ENCODE data around the gene CD180.

Gene CD180

DNA sequence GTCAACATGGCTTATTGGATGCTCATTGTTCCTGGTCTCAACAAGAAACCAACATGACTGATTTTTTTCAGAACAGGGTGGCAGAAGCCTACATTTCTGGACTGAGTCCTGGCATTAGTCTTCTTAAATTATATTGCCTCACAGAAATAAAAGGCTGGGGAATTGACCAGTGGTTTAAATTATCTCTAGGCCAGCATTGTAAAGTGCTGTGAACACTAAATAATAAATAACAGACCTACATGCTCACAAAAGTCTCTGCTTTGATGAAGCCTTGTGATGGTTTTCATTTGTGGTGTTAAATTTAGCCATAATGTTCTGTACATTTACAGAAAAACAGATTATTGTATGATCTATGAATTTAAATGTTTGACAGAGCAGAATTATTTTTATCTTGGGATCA lies 44.7 kb upstream of the CD180 start:
- Histone ChIP-seq H4K20me1 (ENCODE audit: insufficient read depth, low read length) (no peaks in the 10 kb centered on the region), H3F3A (ENCODE audit: insufficient read depth, low read length) (no peaks in the 10 kb centered on the region), H3K27me3 (replicated peaks; ENCODE audit: insufficient read depth, low read length) (no peaks in the 10 kb centered on the region), H2AFZ (ENCODE audit: low read length) (no peak overlapping the region), H3K36me3 (replicated peaks; ENCODE audit: insufficient read depth, low read length) (no peaks in the 10 kb centered on the region), H3K27ac (ENCODE audit: low read length) (no peak overlapping the region), H3K4me3 (ENCODE audit: low read length) (no peak overlapping the region), H3K9me2 (replicated peaks; ENCODE audit: insufficient read depth, low read length) (no peaks in the 10 kb centered on the region), H3K4me2 (ENCODE audit: low read depth, low read length) (no peak overlapping the region), H3K9me3 (replicated peaks; ENCODE audit: insufficient read depth, low read length) (no peaks in the 10 kb centered on the region), H3K4me1 (ENCODE audit: low read length) (no peaks in the 10 kb centered on the region), H3K79me2 (ENCODE audit: low read length) (no peaks in the 10 kb centered on the region), H3K9ac (ENCODE audit: low read length) (no peak overlapping the region)
- DNase-seq, result no peak
- no peak for TF ChIP-seq EZH2phosphoT487 (IDR thresholded peaks at IDR 0.05; ENCODE audit: low read length)
- TF ChIP-seq EZH2 (optimal IDR thresholded peaks at IDR 0.05; ENCODE audit: low read depth, low read length), result no peak
- TF ChIP-seq, protein P1, sequence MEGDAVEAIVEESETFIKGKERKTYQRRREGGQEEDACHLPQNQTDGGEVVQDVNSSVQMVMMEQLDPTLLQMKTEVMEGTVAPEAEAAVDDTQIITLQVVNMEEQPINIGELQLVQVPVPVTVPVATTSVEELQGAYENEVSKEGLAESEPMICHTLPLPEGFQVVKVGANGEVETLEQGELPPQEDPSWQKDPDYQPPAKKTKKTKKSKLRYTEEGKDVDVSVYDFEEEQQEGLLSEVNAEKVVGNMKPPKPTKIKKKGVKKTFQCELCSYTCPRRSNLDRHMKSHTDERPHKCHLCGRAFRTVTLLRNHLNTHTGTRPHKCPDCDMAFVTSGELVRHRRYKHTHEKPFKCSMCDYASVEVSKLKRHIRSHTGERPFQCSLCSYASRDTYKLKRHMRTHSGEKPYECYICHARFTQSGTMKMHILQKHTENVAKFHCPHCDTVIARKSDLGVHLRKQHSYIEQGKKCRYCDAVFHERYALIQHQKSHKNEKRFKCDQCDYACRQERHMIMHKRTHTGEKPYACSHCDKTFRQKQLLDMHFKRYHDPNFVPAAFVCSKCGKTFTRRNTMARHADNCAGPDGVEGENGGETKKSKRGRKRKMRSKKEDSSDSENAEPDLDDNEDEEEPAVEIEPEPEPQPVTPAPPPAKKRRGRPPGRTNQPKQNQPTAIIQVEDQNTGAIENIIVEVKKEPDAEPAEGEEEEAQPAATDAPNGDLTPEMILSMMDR (IDR thresholded peaks at IDR 0.05; ENCODE audit: low read length), result no peak

DNA sequence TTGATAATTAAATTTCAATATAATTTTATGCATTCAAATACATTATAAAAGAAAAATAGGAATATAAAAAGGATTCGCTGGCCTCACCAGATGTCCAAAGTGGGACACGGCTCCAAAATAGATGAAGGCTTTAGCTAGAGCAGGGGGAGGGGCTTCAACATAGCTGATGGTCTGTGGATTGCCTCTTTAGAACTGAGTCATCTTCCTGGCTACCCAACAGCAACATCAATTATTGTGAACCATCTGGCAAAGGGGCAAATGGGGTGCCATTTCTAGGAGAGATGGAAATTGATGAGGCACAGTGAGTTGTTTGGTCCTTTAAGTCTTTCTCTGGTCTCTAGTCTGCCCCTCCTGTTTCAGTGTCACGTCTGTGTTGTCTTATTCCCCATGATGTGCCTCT lies 44.2 kb upstream of the CD180 start:
- no peaks in the 10 kb centered on the region for H3K9me2 ChIP-seq (replicated peaks; ENCODE audit: insufficient read depth, low read length)
- H3K9me3 ChIP-seq (replicated peaks; ENCODE audit: insufficient read depth, low read length), result no peaks in the 10 kb centered on the region
- no peaks in the 10 kb centered on the region for H3F3A ChIP-seq (ENCODE audit: insufficient read depth, low read length)
- TF ChIP-seq EZH2phosphoT487 (IDR thresholded peaks at IDR 0.05; ENCODE audit: low read length) (no peak), EZH2 (optimal IDR thresholded peaks at IDR 0.05; ENCODE audit: low read depth, low read length) (no peak)
- TF ChIP-seq, protein P1 (IDR thresholded peaks at IDR 0.05; ENCODE audit: low read length), result no peak
- no peak overlapping the region for H3K4me2 ChIP-seq (ENCODE audit: low read depth, low read length)
- no peaks in the 10 kb centered on the region for H3K79me2 ChIP-seq (ENCODE audit: low read length)
- no peaks in the 10 kb centered on the region for H4K20me1 ChIP-seq (ENCODE audit: insufficient read depth, low read length)
- no peaks in the 10 kb centered on the region for H3K27me3 ChIP-seq (replicated peaks; ENCODE audit: insufficient read depth, low read length)
- H3K9ac ChIP-seq (ENCODE audit: low read length), result no peak overlapping the region
- no peak overlapping the region for H2AFZ ChIP-seq (ENCODE audit: low read length)
- H3K27ac ChIP-seq (ENCODE audit: low read length), result no peak overlapping the region
- no peak for DNase-seq
- no peaks in the 10 kb centered on the region for H3K36me3 ChIP-seq (replicated peaks; ENCODE audit: insufficient read depth, low read length)
- no peak overlapping the region for H3K4me3 ChIP-seq (ENCODE audit: low read length)
- H3K4me1 ChIP-seq (ENCODE audit: low read length), result no peaks in the 10 kb centered on the region

DNA sequence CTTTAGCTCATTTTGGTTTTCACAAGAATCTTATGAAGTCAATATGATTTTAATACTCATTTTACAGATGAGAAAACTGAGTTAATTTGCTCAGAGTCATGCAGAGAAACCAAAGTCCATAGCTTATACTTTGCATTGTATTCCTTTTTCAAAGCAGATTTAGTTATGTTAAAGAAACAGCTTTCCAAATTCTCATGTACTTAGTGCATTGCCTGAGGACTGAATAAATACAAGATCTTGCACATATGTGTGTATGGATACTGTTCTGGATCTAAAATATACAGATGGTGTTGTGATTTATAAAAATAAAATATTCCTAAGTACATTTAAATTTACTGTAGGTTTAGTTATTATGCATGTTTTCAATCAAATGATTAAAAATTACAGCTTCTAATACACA lies 43.5 kb upstream of the CD180 start:
- H3K27me3 ChIP-seq (replicated peaks; ENCODE audit: insufficient read depth, low read length), result no peaks in the 10 kb centered on the region
- H3K4me1 ChIP-seq (ENCODE audit: low read length), result no peaks in the 10 kb centered on the region
- DNase-seq, result no peak
- no peaks in the 10 kb centered on the region for H3K36me3 ChIP-seq (replicated peaks; ENCODE audit: insufficient read depth, low read length)
- H3K9me2 ChIP-seq (replicated peaks; ENCODE audit: insufficient read depth, low read length), result no peaks in the 10 kb centered on the region
- no peaks in the 10 kb centered on the region for H3F3A ChIP-seq (ENCODE audit: insufficient read depth, low read length)
- H2AFZ ChIP-seq (ENCODE audit: low read length), result no peak overlapping the region
- no peaks in the 10 kb centered on the region for H3K79me2 ChIP-seq (ENCODE audit: low read length)
- no peak overlapping the region for H3K4me3 ChIP-seq (ENCODE audit: low read length)
- no peaks in the 10 kb centered on the region for H3K9me3 ChIP-seq (replicated peaks; ENCODE audit: insufficient read depth, low read length)
- no peaks in the 10 kb centered on the region for H4K20me1 ChIP-seq (ENCODE audit: insufficient read depth, low read length)
- TF ChIP-seq EZH2 (optimal IDR thresholded peaks at IDR 0.05; ENCODE audit: low read depth, low read length) (no peak), EZH2phosphoT487 (IDR thresholded peaks at IDR 0.05; ENCODE audit: low read length) (no peak)
- TF ChIP-seq, protein P1 (IDR thresholded peaks at IDR 0.05; ENCODE audit: low read length), result no peak
- H3K27ac ChIP-seq (ENCODE audit: low read length), result no peak overlapping the region
- no peak overlapping the region for H3K4me2 ChIP-seq (ENCODE audit: low read depth, low read length)
- H3K9ac ChIP-seq (ENCODE audit: low read length), result no peak overlapping the region

Data from MM.1S (cell line).